CD4-positive, alpha-beta memory T cell (primary cell): ENCODE data around the gene MYOD1. TPM values are rescaled to one million over a fixed set of nuclear protein-coding genes. Genes with fewer than 3 reads are reported as not detected.

Experiments
- CTCF ChIA-PET: fragments of 350-600 bp; sonication (Branson Sonifier 250); formaldehyde crosslinking; loops from one replicate; lab custom pipeline; 2021; ENCODE audit warnings: inconsistent platforms; ENCODE audit not compliant: partially characterized antibody; lab: Charles Lee
- POLR2A ChIA-PET: fragments of 350-600 bp; sonication (Branson Sonifier 250); formaldehyde crosslinking; loops from one replicate; lab custom pipeline; 2021; ENCODE audit not compliant: partially characterized antibody; lab: Charles Lee
- DNase-seq, 5 donors: peaks; one replicate each; pipeline versions ENCODE4 v3.0.0 to v3.0.0-alpha.2; 2020 to 2022; ENCODE audit warnings: mixed read lengths in 1 of 5
- H3K27ac ChIP-seq: one replicate; pipeline ENCODE4 v1.7.0; 2013; ENCODE audit warnings: low read depth, low read length
- H3K27me3 ChIP-seq: 2 replicates; pipeline ENCODE4 v1.7.0; 2013; ENCODE audit warnings: mild to moderate bottlenecking, low read length, moderate library complexity; ENCODE audit not compliant: insufficient read depth
- H3K36me3 ChIP-seq: 2 replicates; pipeline ENCODE4 v1.7.0; 2013; ENCODE audit warnings: mild to moderate bottlenecking, low read length, moderate library complexity; ENCODE audit not compliant: insufficient read depth
- H3K4me1 ChIP-seq: 2 replicates; pipeline ENCODE4 v1.7.0; 2013; ENCODE audit warnings: mild to moderate bottlenecking, low read length, moderate library complexity; ENCODE audit not compliant: insufficient read depth
- H3K4me3 ChIP-seq, 2 donors: one replicate each; pipeline ENCODE4 v1.7.0; 2013; ENCODE audit warnings: low read length in 2 of 2, mild to moderate bottlenecking in 1 of 2
- H3K9me3 ChIP-seq, 2 donors: one replicate each; pipeline ENCODE4 v1.7.0; 2013; ENCODE audit warnings: low read length in 2 of 2, control low read depth in 1 of 2; ENCODE audit not compliant: control insufficient read depth in 1 of 2
- H3K27ac Mint-ChIP-seq, 7 donors: one replicate each; pipeline ENCODE4 v1.8.0; 2020 to 2021; ENCODE audit warnings: mixed read lengths in 7 of 7, mild to moderate bottlenecking in 6 of 7, inconsistent platforms in 3 of 7, moderate library complexity in 3 of 7
- H3K27me3 Mint-ChIP-seq, 2 donors: one replicate each; pipeline ENCODE4 v1.8.0; 2020 to 2021; ENCODE audit warnings: mixed read lengths in 2 of 2
- H3K36me3 Mint-ChIP-seq, 2 donors: one replicate each; pipeline ENCODE4 v1.8.0; 2020 to 2021; ENCODE audit warnings: mixed read lengths in 2 of 2, inconsistent platforms in 1 of 2, mild to moderate bottlenecking in 1 of 2
- H3K4me1 Mint-ChIP-seq, 4 donors: one replicate each; pipeline ENCODE4 v1.8.0; 2020 to 2021; ENCODE audit warnings: mixed read lengths in 4 of 4, mild to moderate bottlenecking in 1 of 4
- H3K4me3 Mint-ChIP-seq, 8 donors: one replicate each; pipeline ENCODE4 v1.8.0; 2020 to 2021; ENCODE audit warnings: mixed read lengths in 8 of 8, mild to moderate bottlenecking in 7 of 8, moderate library complexity in 6 of 8, inconsistent platforms in 3 of 8
- H3K9me3 Mint-ChIP-seq, 8 donors: one replicate each; pipeline ENCODE4 v1.8.0; 2020 to 2021; ENCODE audit warnings: mixed read lengths in 8 of 8, mild to moderate bottlenecking in 5 of 8, inconsistent platforms in 3 of 8, moderate library complexity in 1 of 8
- intact Hi-C: fragments of 100-400 bp; cut with micrococcal nuclease; formaldehyde crosslinking; loops from one replicate; pipeline ENCODE4 v1.15.1; 2023
- polyA plus RNA-seq, 2 donors: library from polyadenylated mRNA; unstranded; fragments of 300-500 nt; fragmentation: Illumina TruSeq; gene quantifications; one replicate each; pipeline ENCODE4 v1.2.3, GENCODE V29; 2021
- total RNA-seq, 2 experiments: library from RNA; stranded (reverse); gene quantifications; one replicate each; pipeline ENCODE4 v1.2.3, GENCODE V29; 2021

Gene MYOD1
- total and polyA plus RNA-seq, 4 experiments from 2014 or later: not detected

- Histone ChIP-seq H3K36me3 (no peaks in the 10 kb centered on the region), H3K4me3 (no peak overlapping the region), H3K4me1 (no peaks in the 10 kb centered on the region), H3K9me3 (no peaks in the 10 kb centered on the region), H3K27ac (no peak overlapping the region), H3K27me3 (no peaks in the 10 kb centered on the region)
- Mint-ChIP-seq H3K27ac (no peak overlapping the region), H3K4me1 (no peaks in the 10 kb centered on the region), H3K4me3 (no peak overlapping the region), H3K36me3 (no peaks in the 10 kb centered on the region), H3K27me3 (peaks cover 2 to 4% of the 10 kb centered on the region in 2 donors), H3K9me3 (no peaks in the 10 kb centered on the region)
- ChIA-PET CTCF (no interaction called here), POLR2A (no interaction called here)
- DNase-seq: no peak
- intact Hi-C loops: no loop called here
These were observed 43.1 kb downstream of the MYOD1 start for GRCh38 chr11:17762309-17762974.

GRCh38 chr11:17763244-17763643, 43.9 kb downstream of the MYOD1 start:
- DNase-seq: no peak

GRCh38 chr11:17763703-17764102, 44.3 kb downstream of the MYOD1 start:
- intact Hi-C loops: no loop called here
- no peak for DNase-seq
- H3K27ac Mint-ChIP-seq: no peak overlapping the region
- H3K36me3 ChIP-seq: no peaks in the 10 kb centered on the region
- H3K27me3 Mint-ChIP-seq: peaks cover 2 to 4% of the 10 kb centered on the region in 2 donors
- ChIA-PET POLR2A (no interaction called here), CTCF (no interaction called here)
- H3K9me3 ChIP-seq: no peaks in the 10 kb centered on the region
- no peak overlapping the region for H3K4me3 ChIP-seq
- H3K27me3 ChIP-seq: no peaks in the 10 kb centered on the region
- H3K4me1 Mint-ChIP-seq: no peaks in the 10 kb centered on the region
- H3K4me3 Mint-ChIP-seq: no peak overlapping the region
- H3K27ac ChIP-seq: no peak overlapping the region
- no peaks in the 10 kb centered on the region for H3K36me3 Mint-ChIP-seq
- H3K4me1 ChIP-seq: no peaks in the 10 kb centered on the region
- no peaks in the 10 kb centered on the region for H3K9me3 Mint-ChIP-seq

More at GRCh38 chr11:17763244-17763643, 43.9 kb downstream of the MYOD1 start:
- Mint-ChIP-seq H3K36me3 (no peaks in the 10 kb centered on the region), H3K4me1 (no peaks in the 10 kb centered on the region), H3K27me3 (peaks cover 2 to 4% of the 10 kb centered on the region in 2 donors), H3K4me3 (no peak overlapping the region), H3K27ac (no peak overlapping the region), H3K9me3 (no peaks in the 10 kb centered on the region)
- H3K27ac ChIP-seq: no peak overlapping the region
- H3K9me3 ChIP-seq: no peaks in the 10 kb centered on the region
- CTCF ChIA-PET: no interaction called here
- no peaks in the 10 kb centered on the region for H3K36me3 ChIP-seq
- intact Hi-C loops: no loop called here
- H3K27me3 ChIP-seq: no peaks in the 10 kb centered on the region
- no peak overlapping the region for H3K4me3 ChIP-seq
- H3K4me1 ChIP-seq: no peaks in the 10 kb centered on the region
- POLR2A ChIA-PET: no interaction called here

DNA sequence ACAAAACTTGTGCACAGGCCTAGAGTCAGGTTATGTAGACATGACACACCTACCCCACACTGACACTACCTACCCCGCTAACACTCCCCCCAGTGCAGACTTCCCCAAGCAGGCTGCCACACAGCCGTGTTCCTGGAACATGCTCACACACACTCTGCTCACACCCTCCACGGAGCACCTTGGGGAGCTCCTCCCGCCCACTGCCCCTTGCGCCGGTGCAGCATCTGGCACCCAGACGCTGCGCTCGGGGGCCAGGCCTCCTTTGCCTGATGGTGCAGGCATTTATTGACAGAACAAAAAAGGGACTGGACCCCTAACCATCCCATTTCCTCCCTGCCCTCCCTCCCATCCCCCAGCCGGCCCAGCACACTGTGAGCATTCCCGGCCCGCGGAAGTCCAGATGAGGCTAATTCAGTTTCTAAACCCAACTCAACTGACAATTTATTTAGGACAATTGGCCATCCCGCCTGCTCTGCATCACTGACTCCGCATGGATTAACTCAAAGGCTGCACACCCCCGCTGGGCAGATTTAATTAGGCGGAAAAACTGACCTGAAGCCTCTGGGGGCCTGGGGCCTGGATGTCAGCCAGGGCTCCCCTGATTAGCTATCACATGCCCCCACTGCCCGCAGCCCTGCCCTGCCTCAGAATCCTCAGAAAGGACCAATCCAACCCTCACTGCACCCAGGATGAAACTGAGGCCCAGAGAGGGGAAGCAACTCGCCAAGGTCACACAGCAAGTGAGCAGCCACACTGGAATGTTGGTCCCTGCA, 45.3 kb downstream of the MYOD1 start:
- Histone ChIP-seq H3K36me3 (no peaks in the 10 kb centered on the region), H3K27ac (no peak overlapping the region), H3K9me3 (no peaks in the 10 kb centered on the region), H3K27me3 (no peaks in the 10 kb centered on the region), H3K4me1 (no peaks in the 10 kb centered on the region), H3K4me3 (no peak overlapping the region)
- intact Hi-C loops: no loop called here
- no peaks in the 10 kb centered on the region for H3K9me3 Mint-ChIP-seq
- DNase-seq: no peak
- ChIA-PET CTCF (no interaction called here), POLR2A (no interaction called here)
- no peak overlapping the region for H3K4me3 Mint-ChIP-seq
- H3K27me3 Mint-ChIP-seq: peaks cover 3 to 6% of the 10 kb centered on the region in 2 donors
- no peaks in the 10 kb centered on the region for H3K4me1 Mint-ChIP-seq
- H3K36me3 Mint-ChIP-seq: no peaks in the 10 kb centered on the region
- H3K27ac Mint-ChIP-seq: no peak overlapping the region

GRCh38 chr11:17765356-17766072, 46.1 kb downstream of the MYOD1 start:
- ChIA-PET CTCF (no interaction called here), POLR2A (no interaction called here)
- Histone ChIP-seq H3K4me1 (no peaks in the 10 kb centered on the region), H3K4me3 (no peak overlapping the region), H3K27me3 (no peaks in the 10 kb centered on the region), H3K36me3 (no peaks in the 10 kb centered on the region), H3K27ac (no peak overlapping the region), H3K9me3 (no peaks in the 10 kb centered on the region)
- no peak overlapping the region for H3K27ac Mint-ChIP-seq
- H3K9me3 Mint-ChIP-seq: no peaks in the 10 kb centered on the region
- no peaks in the 10 kb centered on the region for H3K36me3 Mint-ChIP-seq
- intact Hi-C loops: no loop called here
- DNase-seq: no peak
- H3K27me3 Mint-ChIP-seq: peaks cover 3 to 6% of the 10 kb centered on the region in 2 donors
- no peaks in the 10 kb centered on the region for H3K4me1 Mint-ChIP-seq
- no peak overlapping the region for H3K4me3 Mint-ChIP-seq

DNA sequence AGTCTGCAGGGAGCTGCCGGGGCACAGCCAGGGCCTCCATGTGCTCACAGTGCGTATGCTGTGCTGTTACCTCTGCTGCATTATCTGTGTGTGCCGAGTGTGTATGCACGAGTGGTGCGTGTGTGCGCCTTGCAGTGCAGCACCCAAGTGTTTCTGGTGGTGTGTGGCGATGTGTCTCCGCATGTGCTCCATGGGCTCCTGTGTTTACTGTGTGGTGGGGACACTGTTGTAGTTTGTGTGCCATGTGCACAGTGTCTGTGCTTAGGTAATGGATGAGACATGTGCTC, 46.6 kb downstream of the MYOD1 start:
- CTCF ChIA-PET: no interaction called here
- intact Hi-C loops: no loop called here

DNA sequence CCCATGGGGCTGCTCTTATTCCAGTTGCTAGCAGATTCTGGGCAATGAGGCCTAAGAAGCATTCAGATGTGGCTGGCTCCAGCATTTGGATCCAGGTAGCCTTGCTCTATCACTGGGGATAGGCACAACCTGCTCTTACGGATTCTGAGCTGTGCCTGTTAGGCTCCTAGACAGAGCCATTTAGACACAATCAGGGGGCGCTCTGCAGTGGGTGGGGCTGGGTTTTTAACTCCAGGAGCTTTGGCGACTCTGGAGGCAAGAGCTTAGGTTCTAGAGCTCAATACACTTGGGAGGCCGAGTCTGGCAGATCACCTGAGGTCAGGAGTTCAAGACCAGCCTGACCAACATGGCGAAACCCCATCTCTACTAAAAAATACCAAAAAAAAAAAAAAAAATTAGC, 47.2 kb downstream of the MYOD1 start:
- H3K36me3 ChIP-seq: no peaks in the 10 kb centered on the region
- H3K4me1 Mint-ChIP-seq: no peaks in the 10 kb centered on the region
- no peak overlapping the region for H3K27ac Mint-ChIP-seq
- H3K27ac ChIP-seq: no peak overlapping the region
- intact Hi-C loops: no loop called here
- no peaks in the 10 kb centered on the region for H3K36me3 Mint-ChIP-seq
- DNase-seq: no peak
- no peaks in the 10 kb centered on the region for H3K9me3 Mint-ChIP-seq
- ChIA-PET POLR2A (no interaction called here), CTCF (no interaction called here)
- no peak overlapping the region for H3K4me3 Mint-ChIP-seq
- no peak overlapping the region for H3K4me3 ChIP-seq
- H3K9me3 ChIP-seq: no peaks in the 10 kb centered on the region
- H3K27me3 Mint-ChIP-seq: peaks cover 3 to 6% of the 10 kb centered on the region in 2 donors
- no peaks in the 10 kb centered on the region for H3K4me1 ChIP-seq
- no peaks in the 10 kb centered on the region for H3K27me3 ChIP-seq

More for the DNA sequence above, 46.6 kb downstream of the MYOD1 start:
- Mint-ChIP-seq H3K27me3 (peaks cover 3 to 6% of the 10 kb centered on the region in 2 donors), H3K36me3 (no peaks in the 10 kb centered on the region), H3K9me3 (no peaks in the 10 kb centered on the region), H3K4me1 (no peaks in the 10 kb centered on the region), H3K4me3 (no peak overlapping the region), H3K27ac (peak overlapping the region in 1 of 7 donors; percentile 43)
- Histone ChIP-seq H3K36me3 (no peaks in the 10 kb centered on the region), H3K9me3 (no peaks in the 10 kb centered on the region), H3K4me3 (no peak overlapping the region), H3K4me1 (no peaks in the 10 kb centered on the region), H3K27me3 (no peaks in the 10 kb centered on the region), H3K27ac (no peak overlapping the region)
- POLR2A ChIA-PET: no interaction called here
- DNase-seq: no peak
